OCI-LY1 (cell line): ENCODE results near the gene RBP4.

ENCODE experiments used
- H2AFZ ChIP-seq: fragments of 200-600 bp; sonication (generic), shearing (Covaris generic); 2 replicates; pipeline ENCODE4 v1.6.0; 2014; ENCODE audit warnings: antibody characterized with exemption, mild to moderate bottlenecking, low read length
- H3F3A ChIP-seq: fragments of 200-600 bp; sonication (generic), shearing (Covaris generic); 2 replicates; pipeline ENCODE4 v1.6.0; 2014; ENCODE audit warnings: mild to moderate bottlenecking, antibody characterized with exemption, low read length, moderate library complexity; ENCODE audit not compliant: insufficient read depth
- H3K27ac ChIP-seq: fragments of 200-600 bp; sonication (generic); 2 replicates; pipeline ENCODE4 v1.5.1; 2014; ENCODE audit warnings: low read length, mixed run types, mild to moderate bottlenecking, low read depth; ENCODE audit not compliant: poor library complexity, severe bottlenecking
- H3K27me3 ChIP-seq: fragments of 200-600 bp; sonication (generic); 2 replicates; pipeline ENCODE4 v1.6.0; 2014; ENCODE audit warnings: antibody characterized with exemption, mild to moderate bottlenecking, low read length, moderate library complexity; ENCODE audit not compliant: insufficient read depth
- H3K36me3 ChIP-seq: fragments of 200-600 bp; sonication (generic); 2 replicates; pipeline ENCODE4 v1.6.1; 2014; ENCODE audit warnings: mild to moderate bottlenecking, antibody characterized with exemption, low read length, moderate library complexity, mixed read lengths; ENCODE audit not compliant: insufficient read depth
- H3K4me1 ChIP-seq: fragments of 200-600 bp; sonication (generic); 2 replicates; pipeline ENCODE4 v1.5.1; 2014; ENCODE audit warnings: mild to moderate bottlenecking, low read length, moderate library complexity; ENCODE audit not compliant: insufficient read depth, severe bottlenecking
- H3K4me2 ChIP-seq: fragments of 200-600 bp; sonication (generic), shearing (Covaris generic); 2 replicates; pipeline ENCODE4 v1.6.1; 2014; ENCODE audit warnings: low read length
- H3K4me3 ChIP-seq: fragments of 200-600 bp; sonication (generic); 2 replicates; pipeline ENCODE4 v1.5.1; 2014; ENCODE audit warnings: low read length, low read depth, mild to moderate bottlenecking, mixed read lengths; ENCODE audit not compliant: poor library complexity, severe bottlenecking
- H3K79me2 ChIP-seq: fragments of 200-600 bp; shearing (Covaris generic); 2 replicates; pipeline ENCODE4 v1.6.1; 2016; ENCODE audit warnings: mixed run types, low read length, mixed read lengths; ENCODE audit not compliant: insufficient read depth
- H3K9ac ChIP-seq: fragments of 200-600 bp; sonication (generic), shearing (Covaris generic); 2 replicates; pipeline ENCODE4 v1.6.1; 2014; ENCODE audit warnings: mild to moderate bottlenecking, low read length, mixed read lengths
- H3K9me2 ChIP-seq: fragments of 200-600 bp; sonication (generic), shearing (Covaris generic); 2 replicates; pipeline ENCODE4 v1.6.1; 2014; ENCODE audit warnings: low read depth, mild to moderate bottlenecking, low read length, mixed read lengths
- H3K9me3 ChIP-seq: fragments of 200-600 bp; shearing (Covaris generic); 2 replicates; pipeline ENCODE4 v1.6.1; 2014; ENCODE audit warnings: low read length, mixed read lengths
- H4K20me1 ChIP-seq: fragments of 200-600 bp; sonication (generic), shearing (Covaris generic); 2 replicates; pipeline ENCODE4 v1.6.0; 2016; ENCODE audit warnings: mild to moderate bottlenecking, low read length; ENCODE audit not compliant: insufficient read depth
- CTCF ChIP-seq: fragments of 200-600 bp; sonication (generic), shearing (Covaris generic); IDR thresholded peaks from 2 replicates; pipeline ENCODE4 v1.5.1; 2017; ENCODE audit warnings: mild to moderate bottlenecking, antibody characterized with exemption, low read length, moderate library complexity, mixed read lengths
- EZH2 ChIP-seq: fragments of 200-600 bp; sonication (generic), shearing (Covaris generic); IDR thresholded peaks from 2 replicates; pipeline ENCODE4 v1.8.0; 2017; ENCODE audit warnings: borderline replicate concordance, mixed run types, mild to moderate bottlenecking, antibody characterized with exemption, low read length, moderate library complexity, mixed read lengths

Gene RBP4

DNA sequence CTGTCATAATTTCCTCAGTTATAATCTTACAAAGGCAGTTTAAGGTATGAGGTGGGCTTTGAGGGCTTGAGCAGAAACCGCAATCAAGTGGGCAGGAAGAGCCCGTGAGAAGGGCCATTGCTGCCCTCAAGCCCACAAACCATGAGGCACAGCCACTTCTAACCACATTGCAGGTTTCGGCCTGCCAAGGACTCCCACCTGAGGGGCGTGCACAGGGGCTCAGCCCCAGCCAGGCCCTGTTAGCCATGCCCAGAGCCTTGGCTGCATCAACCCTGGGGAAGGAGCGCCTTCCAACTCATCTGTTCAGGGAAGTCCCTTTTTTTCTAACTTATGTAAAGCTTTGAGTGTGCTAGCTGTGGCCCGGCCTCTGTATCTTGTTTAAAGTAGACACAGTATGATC, 40.5 kb downstream of the RBP4 start:
- Histone ChIP-seq H3K9ac (no peak overlapping the region), H3K4me1 (no peaks in the 10 kb centered on the region), H3K27me3 (no peaks in the 10 kb centered on the region), H2AFZ (no peak overlapping the region), H3K9me2 (no peaks in the 10 kb centered on the region), H3F3A (no peaks in the 10 kb centered on the region), H3K4me3 (no peak overlapping the region), H3K36me3 (no peaks in the 10 kb centered on the region), H3K4me2 (no peak overlapping the region), H3K79me2 (no peaks in the 10 kb centered on the region), H4K20me1 (no peaks in the 10 kb centered on the region), H3K27ac (no peak overlapping the region), H3K9me3 (no peaks in the 10 kb centered on the region)
- TF ChIP-seq CTCF = no peak
- TF ChIP-seq EZH2 = no peak

- no peaks in the 10 kb centered on the region for H3K9me2 ChIP-seq
- no peaks in the 10 kb centered on the region for H3K9me3 ChIP-seq
- H3K79me2 ChIP-seq = no peaks in the 10 kb centered on the region
- no peaks in the 10 kb centered on the region for H4K20me1 ChIP-seq
- no peak overlapping the region for H3K27ac ChIP-seq
- H3F3A ChIP-seq = no peaks in the 10 kb centered on the region
- no peaks in the 10 kb centered on the region for H3K4me1 ChIP-seq
- no peak overlapping the region for H3K4me3 ChIP-seq
- no peaks in the 10 kb centered on the region for H3K36me3 ChIP-seq
- TF ChIP-seq CTCF = no peak
- no peak for TF ChIP-seq EZH2
- H3K27me3 ChIP-seq = no peaks in the 10 kb centered on the region
- H2AFZ ChIP-seq = no peak overlapping the region
- H3K9ac ChIP-seq = no peak overlapping the region
- no peak overlapping the region for H3K4me2 ChIP-seq
These were observed 41.5 kb downstream of the RBP4 start for GRCh38 chr10:93559490-93559889.

- Histone ChIP-seq H4K20me1 (no peaks in the 10 kb centered on the region), H3K36me3 (no peaks in the 10 kb centered on the region), H3K9me3 (no peaks in the 10 kb centered on the region), H3K4me2 (no peak overlapping the region), H3K9me2 (no peaks in the 10 kb centered on the region), H3F3A (no peaks in the 10 kb centered on the region), H3K27me3 (no peaks in the 10 kb centered on the region), H3K4me1 (no peaks in the 10 kb centered on the region), H3K27ac (no peak overlapping the region), H3K4me3 (no peak overlapping the region), H3K79me2 (no peaks in the 10 kb centered on the region), H2AFZ (no peak overlapping the region), H3K9ac (no peak overlapping the region)
- no peak for TF ChIP-seq EZH2
- peak; percentile 45; the same call in 1 of the 2 replicates for TF ChIP-seq CTCF
These were observed 46.1 kb downstream of the RBP4 start for GRCh38 chr10:93554760-93555432.
